Dedifferentiated amniotic fluid mesenchymal stem cell (primary cell): ENCODE measurements around the gene IP6K1.
"Not testable (repeated sequence)": the region's sequence is repeated elsewhere in the genome, so short reads cannot be mapped to it uniquely, and the experiment has no call there.

Experiments used
- DNase-seq: peaks from one replicate; pipeline ENCODE4 v3.0.0-alpha.2; 2016; ENCODE audit errors: extremely low spot score

The IP6K1 gene

GRCh38 chr3:49689046-49689907 lies 97.1 kb downstream of the IP6K1 start, which contains the start of the genes MST1 and RNF123:
TSS of gene MST1 (minus strand) at chr3:49689474. CDS start at chr3:49688691, 783 bp downstream.
TSS of gene RNF123 (plus strand) at chr3:49689557. CDS start at chr3:49691166, 1,609 bp downstream.
- DNase-seq = peak; percentile 70

DNA sequence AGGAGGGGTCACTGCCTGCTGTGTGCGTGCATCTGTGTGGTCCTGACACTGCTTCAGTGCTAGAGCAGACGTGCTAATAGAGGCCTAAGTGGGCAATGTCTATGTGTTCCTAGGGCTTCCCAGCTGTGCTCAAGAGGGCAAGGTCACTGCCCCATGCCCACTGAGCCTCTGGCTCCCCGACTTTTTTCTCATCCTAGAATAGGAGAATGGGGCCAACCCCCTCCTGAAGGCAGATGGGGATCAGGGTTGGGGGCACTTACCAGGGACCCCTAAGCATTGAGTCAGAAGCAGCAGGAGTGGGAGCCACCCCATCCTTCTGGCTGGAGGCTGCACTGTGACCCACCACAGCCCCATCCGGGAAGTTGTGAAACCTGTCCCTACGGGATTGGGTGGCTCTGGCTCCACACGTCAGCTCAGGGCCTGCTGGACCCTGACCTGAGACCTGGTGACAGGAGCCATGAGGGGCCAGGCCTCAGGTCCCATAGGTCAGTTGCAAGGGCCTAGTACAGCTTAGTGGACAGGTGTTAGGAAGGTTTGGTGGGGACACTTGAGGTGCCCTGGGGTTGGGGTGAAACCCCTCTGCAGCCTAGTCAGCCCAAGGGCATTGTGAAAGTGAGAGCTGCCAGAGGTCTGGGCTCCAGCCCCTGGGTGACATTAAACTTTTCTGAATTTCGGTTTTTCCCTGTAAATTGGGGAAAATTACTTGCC lies 97.8 kb downstream of the IP6K1 start:
- DNase-seq = not testable (repeated sequence)

DNA sequence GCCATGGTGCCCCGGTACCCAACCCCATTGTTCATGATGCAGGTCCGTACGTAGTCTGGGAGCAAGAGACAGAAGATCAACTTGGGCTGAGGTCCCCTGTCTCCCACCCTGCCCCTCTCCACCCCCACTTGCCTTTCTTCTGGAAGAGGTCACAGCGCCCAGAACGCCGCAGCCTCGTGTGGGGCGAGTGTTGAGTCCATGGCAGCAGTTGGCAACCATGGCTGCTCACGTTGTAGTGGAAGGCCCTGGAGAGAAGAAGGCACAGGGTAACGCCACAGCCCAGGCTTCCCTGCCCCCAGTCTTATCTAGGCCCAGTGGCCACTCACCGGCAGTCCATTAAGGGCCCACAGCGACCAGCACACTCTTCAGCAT lies 98.9 kb downstream of the IP6K1 start:
- DNase-seq = not testable (repeated sequence)

DNA sequence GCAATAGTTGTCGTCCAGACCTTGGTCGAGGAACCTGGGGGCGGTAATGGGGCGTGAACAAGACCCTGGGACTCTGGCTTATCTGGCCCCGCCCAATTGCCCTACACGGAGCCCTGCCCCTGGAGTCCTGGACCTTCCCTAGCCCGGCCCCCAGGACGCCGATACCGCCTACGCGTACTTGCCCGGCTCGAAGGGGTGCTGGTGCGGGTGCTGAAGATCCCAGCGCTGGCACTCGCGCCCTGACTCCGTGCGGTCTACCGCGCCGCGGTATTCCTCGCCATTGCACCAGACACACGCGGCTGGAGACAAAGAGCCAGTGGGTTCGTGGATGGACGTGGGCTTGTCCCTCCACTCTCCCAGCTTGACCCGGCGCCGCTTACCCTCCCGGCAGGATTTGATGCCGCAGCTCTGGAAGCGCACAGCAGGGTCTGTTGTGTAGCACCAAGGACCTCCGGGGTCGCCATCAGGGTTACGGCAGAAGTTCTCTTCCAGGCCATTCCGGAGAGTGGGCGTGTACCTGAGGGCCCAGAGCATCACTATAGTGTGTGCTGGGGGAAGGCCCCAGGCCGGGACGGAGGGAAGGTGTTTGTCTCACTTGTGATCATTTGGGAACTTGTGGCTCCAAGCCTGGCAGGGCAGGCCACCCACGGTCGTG lies 99.4 kb downstream of the IP6K1 start:
- DNase-seq = not testable (repeated sequence)

- DNase-seq = not testable (repeated sequence)
Observed at GRCh38 chr3:49686346-49686745, 100.0 kb downstream of the IP6K1 start.

DNA sequence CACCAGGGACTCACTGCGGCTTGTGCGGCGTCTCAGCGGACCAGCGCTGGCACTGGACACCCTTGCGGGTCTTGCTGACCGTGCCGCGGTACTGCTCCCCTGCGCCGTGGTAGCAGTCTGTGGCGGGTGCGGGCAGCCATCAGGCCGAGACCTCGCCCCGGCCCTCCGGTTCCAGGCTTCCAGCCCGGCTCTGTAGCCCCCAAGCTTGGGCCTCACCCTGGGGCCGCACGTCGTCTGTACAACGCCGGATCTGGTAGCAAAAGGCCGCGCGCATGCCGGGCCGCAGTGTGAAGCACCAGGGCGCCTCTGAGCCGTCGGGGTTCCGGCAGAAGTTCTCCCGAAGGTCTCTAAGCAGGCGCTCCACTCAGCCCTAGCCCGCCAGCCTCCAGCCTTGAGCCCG lies 100.5 kb downstream of the IP6K1 start:
- not testable (repeated sequence) for DNase-seq

GRCh38 chr3:49685103-49685502 lies 101.2 kb downstream of the IP6K1 start:
- not testable (repeated sequence) for DNase-seq

- DNase-seq = not testable (repeated sequence)
Observed at GRCh38 chr3:49684453-49684852, 101.9 kb downstream of the IP6K1 start.

DNA sequence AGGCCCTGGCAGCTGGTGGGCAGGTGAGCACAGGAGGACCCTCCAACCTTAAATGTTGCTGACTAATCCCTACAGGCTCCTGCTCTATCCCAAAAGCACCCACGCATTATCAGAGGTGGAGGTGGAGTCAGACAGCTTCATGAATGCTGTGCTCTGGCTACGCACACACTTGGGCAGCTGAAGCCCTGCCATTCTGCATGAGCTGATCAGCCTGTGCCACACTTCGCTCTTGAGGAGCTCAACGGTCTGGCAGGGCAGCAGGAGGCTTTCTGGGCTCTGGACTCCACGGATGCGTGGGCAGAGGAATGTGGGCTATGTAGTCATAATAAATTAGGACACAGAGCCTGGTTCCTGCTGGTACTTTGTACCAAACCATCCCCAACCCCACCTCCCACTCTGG lies 103.2 kb downstream of the IP6K1 start:
- DNase-seq = no peak

- no peak for DNase-seq
Observed at GRCh38 chr3:49681543-49681942, 104.8 kb downstream of the IP6K1 start.

- DNase-seq = no peak
Observed at GRCh38 chr3:49681232-49681522, 105.2 kb downstream of the IP6K1 start.

GRCh38 chr3:49680493-49681231 lies 105.7 kb downstream of the IP6K1 start:
- no peak for DNase-seq

DNA sequence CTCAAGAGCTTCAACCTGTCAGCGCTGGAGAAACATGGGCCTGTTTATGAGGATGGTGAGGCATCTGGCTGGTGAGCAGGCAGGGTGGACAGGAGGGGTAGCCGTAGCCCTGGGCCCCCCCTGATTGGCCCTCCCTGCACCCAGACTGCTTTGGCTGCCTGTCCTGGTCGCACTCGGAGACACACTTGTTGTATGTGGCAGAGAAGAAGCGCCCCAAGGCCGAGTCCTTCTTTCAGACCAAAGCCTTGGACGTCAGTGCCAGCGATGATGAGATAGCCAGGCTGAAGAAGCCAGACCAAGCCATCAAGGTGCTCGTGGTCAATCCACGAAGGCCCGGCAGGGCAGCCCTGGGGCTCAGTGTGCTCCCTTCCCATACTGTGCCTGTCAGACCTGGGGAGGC lies 110.4 kb downstream of the IP6K1 start:
- no peak for DNase-seq

- DNase-seq = no peak
Observed at GRCh38 chr3:49674497-49674983, 111.8 kb downstream of the IP6K1 start.
